Stimulated activated CD8-positive, alpha-beta memory T cell treated with anti-CD3 and anti-CD28 coated beads, Interleukin-2, amount 100 ng/mL, for 48 hours (primary cell): Measurements from ENCODE around the gene ALMS1.
"Not testable (repeated sequence)": the region's sequence is repeated elsewhere in the genome, so short reads cannot be mapped to it uniquely, and the experiment has no call there.

Source experiments
- DNase-seq, 2 donors: peaks; one replicate each; pipeline ENCODE4 v3.0.0-alpha.2; 2020; ENCODE audit warnings: low read depth in 2 of 2

Gene ALMS1

GRCh38 chr2:73624625-73625024, 239.0 kb downstream of the ALMS1 start:
- DNase-seq = not testable (repeated sequence)

DNA sequence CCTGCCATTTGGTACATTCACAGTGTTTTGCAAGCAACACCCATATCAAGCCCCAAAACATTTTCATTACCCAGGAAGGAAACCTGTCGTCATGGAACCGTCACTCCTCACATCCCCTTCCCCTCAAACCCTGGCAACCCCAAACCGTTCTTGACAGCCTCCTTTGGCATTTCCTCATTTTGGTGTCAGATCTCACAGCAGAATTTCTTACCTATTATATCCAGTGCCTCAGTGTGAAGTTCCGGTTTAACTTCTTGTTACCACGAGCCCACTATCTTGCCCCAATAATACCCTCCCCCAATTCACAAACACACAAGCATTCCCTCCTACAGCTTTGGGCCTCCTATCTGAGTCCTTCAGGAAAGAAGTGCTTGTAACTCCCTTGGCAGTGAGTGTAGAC, 240.6 kb downstream of the ALMS1 start:
- DNase-seq = not testable (repeated sequence)

DNA sequence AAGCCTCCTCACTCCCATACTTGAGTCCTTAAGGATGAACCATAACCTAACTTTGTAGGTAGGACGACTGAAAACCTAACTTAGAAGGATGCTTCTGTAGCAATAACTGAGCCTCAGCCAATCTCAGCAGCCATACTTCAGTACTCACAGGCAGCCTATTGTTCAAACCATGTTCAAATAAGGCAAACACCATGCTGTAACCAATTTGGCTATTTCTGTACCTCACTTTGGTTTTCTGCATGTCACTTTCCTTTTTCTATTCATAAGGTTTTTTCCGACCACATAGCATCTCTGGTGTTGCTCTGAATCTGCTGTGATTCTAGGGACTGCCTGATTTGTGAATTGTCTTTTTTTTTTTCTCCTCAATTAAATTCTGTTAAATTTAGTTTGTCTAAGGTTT, 242.9 kb downstream of the ALMS1 start:
- DNase-seq = not testable (repeated sequence)

DNA sequence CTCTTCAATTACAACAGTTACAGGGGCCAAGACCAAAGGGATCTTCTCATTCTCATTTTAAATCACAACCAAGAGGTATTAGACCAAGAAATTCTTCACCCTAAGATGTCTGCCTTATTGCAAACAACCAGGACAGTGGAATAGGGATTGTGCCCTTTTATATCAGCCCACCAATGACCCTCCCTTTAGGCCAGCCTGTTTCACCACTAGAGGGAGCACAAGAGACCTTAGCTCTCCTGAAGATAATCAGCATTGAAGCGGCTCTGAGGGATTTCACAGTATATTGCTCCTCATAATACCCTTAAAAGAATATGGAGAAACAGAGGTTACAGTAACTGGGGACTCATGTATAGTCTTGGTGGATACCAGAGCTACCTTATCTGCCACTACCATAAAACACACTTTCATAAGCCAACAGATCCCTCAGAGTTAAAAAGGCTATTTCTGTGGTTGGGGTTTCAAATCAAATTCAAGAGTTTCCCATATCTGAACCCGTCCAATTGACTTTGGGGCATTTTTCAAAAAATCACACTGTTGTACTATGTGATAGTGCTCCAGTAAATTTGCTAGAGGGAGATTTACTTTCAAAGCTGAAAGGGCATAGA, 245.1 kb downstream of the ALMS1 start:
- not testable (repeated sequence) for DNase-seq

- not testable (repeated sequence) for DNase-seq
These were observed 251.3 kb downstream of the ALMS1 start for GRCh38 chr2:73636977-73637376.

DNA sequence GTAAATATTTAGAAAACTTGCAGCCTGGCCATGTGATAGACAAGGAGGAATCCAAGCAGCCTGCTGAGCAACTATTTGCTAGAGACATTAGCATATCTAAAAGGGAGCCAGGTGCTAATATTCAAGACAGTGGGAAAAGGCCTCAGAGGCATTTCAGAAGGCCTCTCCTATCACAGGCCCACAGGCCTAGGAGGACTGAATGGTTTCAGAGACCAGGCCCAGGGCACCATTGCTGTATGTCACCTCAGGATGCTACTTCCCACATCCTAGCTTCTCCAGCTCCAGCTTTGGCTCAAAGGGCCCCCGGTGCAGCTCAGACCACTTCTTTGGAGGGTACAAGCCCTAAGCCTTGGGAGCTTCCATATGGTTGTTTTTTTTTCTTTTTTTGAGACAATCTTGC, 252.8 kb downstream of the ALMS1 start:
- no peak for DNase-seq

- no peak for DNase-seq
These were observed 254.9 kb downstream of the ALMS1 start for GRCh38 chr2:73640511-73640911.

DNA sequence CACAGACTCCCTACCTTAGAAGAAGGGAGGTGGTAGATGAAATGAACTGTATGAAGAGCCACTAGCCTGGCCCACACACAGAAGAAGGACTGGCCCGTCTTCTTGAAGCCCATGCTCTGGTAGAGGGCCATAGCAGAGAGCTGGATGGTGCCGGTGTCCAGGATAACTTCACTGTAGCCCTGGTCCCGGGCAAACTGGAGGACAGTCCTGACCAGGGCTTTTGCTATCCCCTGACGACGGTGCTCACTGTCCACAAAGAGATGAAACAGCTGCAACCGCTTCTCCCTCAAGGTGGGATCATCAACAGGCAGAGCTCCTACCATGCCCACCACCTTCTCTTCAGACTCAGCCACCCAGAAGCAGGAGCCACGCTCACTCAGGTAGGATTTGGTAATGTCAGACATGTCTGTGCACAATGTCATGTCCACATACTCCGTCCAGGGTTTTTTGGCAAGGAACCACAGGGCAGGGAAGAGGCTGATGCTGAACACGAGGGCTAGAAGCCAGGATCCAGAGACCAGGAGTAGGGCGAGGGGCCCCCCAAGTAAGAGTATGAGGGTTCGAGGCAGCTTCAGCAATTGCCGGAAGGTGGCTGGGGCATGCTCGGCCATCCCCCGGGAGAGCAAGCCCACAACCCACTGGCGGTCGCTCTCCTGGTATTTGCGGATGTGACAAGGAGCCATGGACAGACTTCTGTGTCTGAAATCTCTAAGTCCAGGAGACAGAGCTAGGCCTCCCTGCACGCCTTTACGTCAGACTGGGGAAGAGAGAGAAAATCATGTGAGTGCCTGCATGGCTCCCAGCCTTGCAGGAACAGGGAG, 255.5 kb downstream of the ALMS1 start:
- DNase-seq = no peak

DNA sequence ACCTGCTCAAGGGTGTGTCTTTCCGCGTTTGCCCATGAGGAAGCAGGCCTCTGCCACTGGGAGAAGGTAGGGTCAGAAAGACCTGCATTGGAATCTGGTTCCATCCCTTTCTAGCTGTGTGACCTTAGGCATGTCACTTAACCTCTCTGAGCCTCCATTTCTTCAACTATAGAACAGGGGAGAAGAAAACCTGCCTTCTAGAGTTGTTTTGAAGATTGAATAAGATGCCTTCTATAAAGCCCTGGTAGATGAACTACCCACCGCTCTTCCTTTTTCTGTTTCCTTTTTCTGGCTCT, 256.1 kb downstream of the ALMS1 start:
- no peak for DNase-seq

DNA sequence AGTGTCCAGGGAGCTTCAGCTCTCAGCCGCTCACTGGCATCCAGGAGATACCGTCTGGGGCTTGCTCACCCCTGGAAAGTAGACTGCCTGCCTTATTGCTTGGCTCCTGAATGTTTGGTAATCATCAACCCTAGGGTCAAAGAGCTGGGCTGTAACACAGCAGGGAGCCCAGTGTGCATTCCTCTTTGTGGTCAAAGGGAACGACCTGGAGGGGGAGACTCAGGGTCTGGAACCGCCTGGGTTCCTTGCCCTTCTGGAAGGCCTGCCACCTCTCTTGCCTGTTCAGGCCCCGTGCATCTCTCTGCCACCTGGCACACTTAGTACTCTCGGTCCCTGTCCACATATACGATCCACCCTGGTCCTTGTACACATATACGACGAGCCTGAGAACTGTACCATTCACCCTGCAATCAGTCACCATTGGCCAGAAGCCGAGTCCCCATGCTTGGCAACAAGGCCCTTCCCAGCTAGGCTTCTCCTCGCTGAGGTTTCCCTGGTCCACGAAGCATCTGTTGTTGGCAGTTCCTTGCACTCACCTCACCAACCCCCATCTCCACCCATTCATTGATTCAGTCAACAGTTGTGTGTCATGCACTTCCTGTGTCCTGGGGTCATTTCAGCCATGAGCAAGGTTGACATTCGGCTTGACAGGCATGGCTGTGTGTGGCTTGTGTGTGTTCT, 256.8 kb downstream of the ALMS1 start, which contains the start of gene NAT8:
Gene NAT8, minus strand, starts transcription at position 85 of the 681 bp plus-strand sequence. CDS start 794 bp downstream, outside the sequence.
- DNase-seq = no peak

DNA sequence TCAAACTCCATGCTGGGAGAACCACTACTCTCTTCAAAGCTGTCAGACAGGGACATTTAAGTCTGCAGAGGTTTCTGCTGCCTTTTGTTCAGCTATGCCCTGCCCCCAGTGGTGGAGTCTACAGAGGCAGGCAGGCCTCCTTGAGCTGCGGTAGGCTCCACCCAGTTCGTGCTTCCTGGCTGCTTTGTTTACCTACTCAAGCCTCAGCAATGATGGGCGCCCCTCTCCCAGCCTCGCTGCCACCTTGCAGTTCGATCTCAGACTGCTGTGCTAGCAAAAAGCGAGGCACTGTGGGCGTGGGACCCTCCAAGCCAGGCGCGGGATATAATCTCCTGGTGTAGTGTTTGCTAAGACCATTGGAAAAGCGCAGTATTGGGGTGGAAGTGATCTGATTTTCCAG, 262.1 kb downstream of the ALMS1 start:
- DNase-seq = not testable (repeated sequence)

GRCh38 chr2:73651591-73652230, 266.1 kb downstream of the ALMS1 start:
- no peak for DNase-seq

DNA sequence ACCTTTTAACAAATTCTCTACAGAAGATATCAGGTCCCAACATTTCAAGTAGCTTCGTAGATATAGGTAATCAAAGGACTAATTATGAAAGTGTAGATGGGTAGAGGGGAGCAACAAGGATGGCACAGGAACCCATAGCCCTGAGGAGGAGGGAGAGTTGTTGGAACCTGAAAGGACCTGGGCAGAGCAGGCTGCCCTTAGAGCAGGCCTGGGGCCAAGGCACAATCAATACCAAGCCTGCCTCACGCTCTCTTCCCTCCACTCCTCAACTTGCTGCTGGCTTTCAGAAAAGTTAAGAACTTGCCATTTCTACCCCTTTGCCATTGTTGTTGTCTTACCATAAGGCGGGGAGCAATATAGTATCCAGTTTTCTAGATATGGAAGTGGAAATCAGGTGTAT, 266.7 kb downstream of the ALMS1 start:
- no peak for DNase-seq

- no peak for DNase-seq
These were observed 268.5 kb downstream of the ALMS1 start for GRCh38 chr2:73654175-73654574.
